HL-60 (cell line): ENCODE data around the gene MAPK8IP2.
"Not testable (repeated sequence)": the region's sequence is repeated elsewhere in the genome, so short reads cannot be mapped to it uniquely, and the experiment has no call there.

Source experiments
- DNase-seq, 2 experiments: peaks; one replicate each; pipeline ENCODE4 v3.0.0-alpha.2; 2010 to 2020; ENCODE audit warnings: low read depth in 1 of 2, low spot score in 1 of 2
- H3K27ac ChIP-seq: fragments of 250-450 bp; sonication (Bioruptor Pico); replicated peaks from 2 replicates; pipeline ENCODE4 v1.5.1; 2020; ENCODE audit warnings: mild to moderate bottlenecking, moderate library complexity
- H3K27me3 ChIP-seq: fragments of 250-450 bp; sonication (Bioruptor Pico); 2 replicates; pipeline ENCODE4 v1.5.1; 2021; ENCODE audit warnings: mild to moderate bottlenecking, moderate library complexity; ENCODE audit not compliant: insufficient read depth, poor library complexity, severe bottlenecking
- H3K4me3 ChIP-seq: replicated peaks from 2 replicates; pipeline ENCODE4 v1.5.1; 2011; ENCODE audit warnings: mild to moderate bottlenecking, control low read depth, low read length; ENCODE audit not compliant: insufficient read depth
- CTCF ChIP-seq: IDR thresholded peaks from one replicate; pipeline ENCODE4 v1.5.1; 2011; ENCODE audit warnings: low read length, control low read depth, inconsistent platforms; ENCODE audit not compliant: insufficient read depth
- GABPA ChIP-seq: IDR thresholded peaks from 2 replicates; pipeline ENCODE4 v1.6.1; 2012; ENCODE audit warnings: low read depth
- POLR2AphosphoS5 ChIP-seq: IDR thresholded peaks from 2 replicates; pipeline ENCODE4 v1.6.1; 2012; ENCODE audit warnings: low read depth
- REST ChIP-seq: IDR thresholded peaks from 2 replicates; pipeline ENCODE4 v1.6.1; 2012; ENCODE audit warnings: low read depth; ENCODE audit not compliant: insufficient replicate concordance
- SPI1 ChIP-seq: IDR thresholded peaks from 2 replicates; pipeline ENCODE4 v1.6.1; 2012; ENCODE audit warnings: low read depth, mild to moderate bottlenecking, borderline replicate concordance

The MAPK8IP2 gene

GRCh38 chr22:50641696-50642607 lies 41.4 kb downstream of the MAPK8IP2 start:
- no peak for TF ChIP-seq SPI1
- TF ChIP-seq CTCF = no peak
- no peak for TF ChIP-seq REST
- no peak for TF ChIP-seq GABPA
- TF ChIP-seq POLR2AphosphoS5 = no peak
- Histone ChIP-seq H3K27me3 (no peaks in the 10 kb centered on the region), H3K4me3 (no peak overlapping the region), H3K27ac (no peak overlapping the region)
- DNase-seq = no peak

- not testable (repeated sequence) for H3K27me3 ChIP-seq
Measured at GRCh38 chr22:50643021-50643820, 42.6 kb downstream of the MAPK8IP2 start.

GRCh38 chr22:50643821-50644101 lies 43.2 kb downstream of the MAPK8IP2 start:
- not testable (repeated sequence) for H3K4me3 ChIP-seq, H3K27me3 ChIP-seq, H3K27ac ChIP-seq, DNase-seq

More at GRCh38 chr22:50643021-50643820, 42.6 kb downstream of the MAPK8IP2 start:
- H3K27ac ChIP-seq, H3K4me3 ChIP-seq, DNase-seq: not testable (repeated sequence)

GRCh38 chr22:50653256-50653655 lies 52.7 kb downstream of the MAPK8IP2 start:
- Histone ChIP-seq H3K27ac (no peak overlapping the region), H3K27me3 (peaks cover 6% of the 10 kb centered on the region), H3K4me3 (no peak overlapping the region)
- TF ChIP-seq SPI1 = no peak
- TF ChIP-seq GABPA = no peak
- TF ChIP-seq REST = no peak
- TF ChIP-seq POLR2AphosphoS5 = no peak
- TF ChIP-seq CTCF = no peak
- no peak for DNase-seq

- H3K4me3 ChIP-seq, H3K27ac ChIP-seq, DNase-seq, H3K27me3 ChIP-seq: not testable (repeated sequence)
Measured at GRCh38 chr22:50654664-50655063, 54.1 kb downstream of the MAPK8IP2 start.
